ENCODE data around the gene GLB1L2.
"Not testable (repeated sequence)": the region's sequence is repeated elsewhere in the genome, so short reads cannot be mapped to it uniquely, and the experiment has no call there.

GLB1L2 gene

DNA sequence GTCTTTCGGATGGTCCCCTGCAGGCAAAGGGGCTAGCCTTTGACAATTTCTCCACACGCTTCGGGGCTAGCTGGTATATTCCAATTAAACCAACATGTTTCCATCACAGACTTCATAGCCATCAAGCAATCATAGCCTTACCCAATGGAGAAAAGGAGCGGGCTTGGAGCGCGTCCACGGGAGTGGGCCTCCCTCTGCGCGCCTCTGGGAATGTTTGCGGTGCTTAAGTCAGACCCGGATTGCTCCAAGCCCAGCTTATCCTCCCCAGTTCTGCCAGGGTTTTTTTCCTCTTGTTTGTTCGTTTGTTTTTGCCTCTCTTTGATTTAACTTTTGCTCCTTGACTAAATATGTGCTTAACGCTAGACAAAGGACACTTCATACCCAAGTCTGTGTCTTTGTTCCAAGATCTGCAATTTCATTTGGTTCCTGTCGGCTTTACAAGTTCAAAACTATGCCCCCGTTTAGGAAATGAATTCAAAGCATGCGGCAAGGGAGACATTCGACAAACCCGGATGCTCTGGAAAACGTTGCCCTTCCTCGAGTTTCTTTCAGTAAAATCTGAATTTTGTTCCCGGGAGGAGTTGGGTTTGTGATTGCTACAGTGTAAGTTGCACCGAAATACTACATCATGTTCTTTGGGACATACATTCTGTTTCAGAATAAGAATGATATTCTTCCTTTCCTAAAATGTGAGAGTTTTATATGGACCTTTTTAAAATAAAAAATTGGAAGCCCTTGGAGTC is 1.0 kb upstream of the GLB1L2 start:
- no peak for DNase-seq

DNA sequence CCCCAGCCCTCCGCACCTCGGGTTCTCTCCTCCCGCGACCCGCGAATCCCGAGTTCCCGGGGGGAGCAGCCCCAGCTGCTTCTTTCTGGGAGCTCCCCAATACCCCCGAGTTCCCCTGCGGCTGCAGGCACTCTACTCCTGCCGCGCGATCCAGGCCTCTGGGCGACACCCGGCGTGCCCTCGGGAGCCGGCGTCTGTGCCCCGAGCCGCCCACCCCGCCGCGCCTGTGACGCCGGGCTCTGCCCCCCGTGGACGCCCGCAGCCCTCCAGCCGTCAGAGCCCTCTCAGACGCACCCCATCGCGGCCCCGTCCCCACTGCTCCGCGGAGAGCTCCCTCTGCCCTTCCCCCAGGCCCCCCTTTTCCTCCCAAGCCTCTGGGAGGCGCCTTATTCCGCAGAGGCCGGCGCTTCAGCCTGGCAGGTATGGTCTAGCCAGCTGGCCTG is 422 bp downstream of the GLB1L2 start:
- no peak for DNase-seq

DNA sequence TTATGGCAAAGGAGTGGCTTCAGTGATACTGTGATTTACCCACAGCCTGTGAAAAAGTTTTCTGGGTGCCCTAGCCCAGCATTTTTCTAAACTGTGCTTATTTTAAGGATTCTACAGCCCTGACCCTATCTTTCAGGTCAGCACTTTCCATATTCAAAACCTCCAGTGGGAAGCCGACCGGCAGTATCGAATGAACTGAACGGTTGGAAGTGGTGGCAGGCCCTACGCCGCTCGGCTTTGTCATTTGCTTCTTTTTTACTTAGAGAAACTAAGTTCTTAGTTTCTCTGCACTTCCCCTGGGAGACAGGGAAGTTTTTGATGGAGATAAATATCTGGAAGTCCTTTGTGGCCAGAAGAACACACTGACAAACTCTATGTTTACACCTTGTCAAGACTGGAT is 994 bp downstream of the GLB1L2 start:
- DNase-seq, result no peak

DNA sequence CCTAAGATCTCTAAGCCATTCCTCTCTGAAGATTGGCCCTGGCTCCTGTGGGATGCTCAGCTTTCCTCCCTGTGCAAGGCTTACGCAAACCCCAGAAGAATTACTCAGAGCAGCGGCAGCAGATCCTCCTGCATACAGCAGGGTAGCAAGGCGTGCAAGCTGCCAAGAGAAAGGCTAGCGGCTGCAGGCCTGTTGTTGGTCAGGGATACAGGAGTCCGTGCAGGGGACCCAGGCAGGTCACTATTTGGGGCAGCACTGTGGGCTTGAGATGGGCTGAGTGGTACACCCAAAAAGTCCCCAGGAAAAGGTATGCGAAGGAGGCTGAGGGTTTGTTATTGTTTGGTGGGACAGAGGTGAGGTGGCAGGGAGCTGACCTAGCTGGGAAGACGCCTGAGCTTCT is 1.5 kb downstream of the GLB1L2 start:
- DNase-seq, result no peak

DNA sequence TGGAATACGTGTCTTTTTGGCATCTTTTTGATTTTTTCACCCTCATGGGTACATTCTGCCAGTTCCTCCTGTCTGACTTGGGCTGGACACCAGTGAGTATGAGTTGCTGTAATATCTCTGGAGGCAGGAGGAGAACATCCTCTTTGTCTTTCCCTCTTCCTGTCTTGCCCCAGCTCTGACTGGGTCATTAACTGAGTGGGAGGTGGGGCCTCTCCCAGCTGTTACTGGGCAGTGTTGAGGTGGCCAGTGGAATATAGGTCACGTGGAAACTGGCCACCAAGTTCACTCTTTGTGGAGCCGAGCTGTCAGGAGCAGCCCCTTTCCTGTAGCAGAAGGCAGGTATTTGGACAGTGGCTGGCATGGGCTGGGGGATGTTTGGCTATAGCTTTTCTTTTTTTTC is 2.2 kb downstream of the GLB1L2 start:
- no peak for DNase-seq

DNA sequence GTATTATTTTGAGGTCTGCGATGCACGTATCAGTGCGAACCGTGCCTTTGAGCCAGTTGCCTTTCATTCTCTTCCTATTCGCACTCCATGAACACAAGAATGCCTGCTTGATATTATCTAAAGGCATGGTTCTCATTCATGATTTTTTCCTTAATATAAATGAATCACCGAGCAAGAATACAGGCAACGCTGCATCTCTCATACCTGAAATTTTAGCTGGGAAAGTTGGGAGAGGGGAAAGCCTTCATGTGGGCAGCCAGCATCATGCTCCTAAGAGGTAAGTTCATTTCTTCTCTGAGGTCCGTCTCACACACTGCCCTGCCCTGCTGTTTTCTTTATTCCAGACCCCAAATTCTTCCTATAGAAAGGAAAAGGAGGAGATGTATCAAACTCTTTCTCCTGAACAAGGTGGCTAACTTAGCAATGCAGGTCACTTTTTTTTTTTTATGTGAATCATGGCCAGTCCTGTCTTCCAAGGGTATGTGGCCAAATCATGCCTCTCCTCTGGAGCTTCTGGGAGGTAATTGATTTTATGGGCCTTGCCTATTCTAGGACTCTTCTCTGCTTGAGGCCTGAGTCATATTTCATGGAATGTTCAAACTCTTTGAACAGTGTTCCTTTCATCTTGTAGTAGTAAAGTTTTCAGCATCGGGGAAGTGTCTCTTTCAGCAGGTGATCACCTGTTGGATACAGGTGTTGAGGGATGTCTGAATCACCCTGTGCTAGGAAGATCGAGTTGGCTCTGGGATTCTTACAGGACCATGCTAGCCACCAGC is 3.2 kb downstream of the GLB1L2 start:
- DNase-seq, result no peak

DNA sequence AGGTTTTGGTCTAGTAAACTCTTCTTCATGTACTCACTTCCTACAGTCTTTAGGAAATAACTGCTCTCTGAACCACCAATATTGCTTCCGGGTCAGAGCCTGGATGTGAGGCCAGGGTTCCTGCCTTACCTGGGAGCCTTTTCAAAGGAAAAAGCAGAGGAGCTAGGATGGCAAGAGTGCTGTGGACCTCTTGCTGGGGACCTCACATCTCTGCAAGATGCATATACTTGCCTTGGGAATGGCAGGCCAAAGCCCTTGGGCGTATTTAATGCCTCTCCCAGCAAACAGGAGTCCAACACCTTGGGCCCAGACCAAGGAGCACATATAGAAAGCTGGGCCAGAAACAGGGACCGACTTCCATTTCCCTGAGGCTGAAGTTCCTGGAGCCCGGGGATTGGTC is 5.3 kb downstream of the GLB1L2 start:
- DNase-seq, result no peak

DNA sequence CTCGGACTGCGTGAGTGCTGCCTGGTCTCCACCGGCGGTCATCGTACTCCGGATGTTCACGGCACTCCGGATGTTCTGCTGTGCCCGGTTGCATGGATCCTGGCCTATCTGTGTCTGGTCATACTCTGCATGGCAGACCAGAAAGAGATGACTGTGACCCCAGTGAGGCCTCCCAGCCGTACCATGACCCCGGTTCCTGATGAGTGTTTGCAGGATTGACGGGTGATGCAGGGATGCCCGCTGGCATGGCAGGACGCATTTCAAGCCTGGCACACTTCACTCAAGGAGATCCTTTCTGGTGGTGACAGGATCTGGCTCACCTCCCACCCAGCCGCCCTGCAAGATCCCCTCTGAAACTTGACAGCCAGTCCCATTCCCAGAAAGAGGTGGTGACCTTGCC is 6.3 kb downstream of the GLB1L2 start:
- DNase-seq, result no peak

DNA sequence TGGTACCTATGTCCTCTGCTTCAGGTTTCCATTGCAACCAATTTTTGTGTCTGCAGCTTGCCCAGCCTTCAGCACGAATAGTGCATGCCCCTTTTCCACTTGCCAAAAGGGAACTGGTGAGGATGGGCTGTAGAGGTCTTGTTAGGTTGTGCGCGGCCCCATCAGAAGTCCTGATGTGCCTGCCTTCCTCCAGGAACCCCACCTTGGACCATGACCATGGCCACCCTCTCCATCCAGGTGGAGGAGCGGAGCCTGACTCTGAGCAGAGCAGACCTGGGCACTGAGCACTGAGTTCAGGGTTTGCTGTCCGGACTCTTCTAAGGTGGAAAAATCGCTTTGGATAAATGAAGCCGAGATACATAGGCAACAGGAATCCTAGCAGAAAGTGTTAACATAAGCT is 6.9 kb downstream of the GLB1L2 start:
- no peak for DNase-seq

DNA sequence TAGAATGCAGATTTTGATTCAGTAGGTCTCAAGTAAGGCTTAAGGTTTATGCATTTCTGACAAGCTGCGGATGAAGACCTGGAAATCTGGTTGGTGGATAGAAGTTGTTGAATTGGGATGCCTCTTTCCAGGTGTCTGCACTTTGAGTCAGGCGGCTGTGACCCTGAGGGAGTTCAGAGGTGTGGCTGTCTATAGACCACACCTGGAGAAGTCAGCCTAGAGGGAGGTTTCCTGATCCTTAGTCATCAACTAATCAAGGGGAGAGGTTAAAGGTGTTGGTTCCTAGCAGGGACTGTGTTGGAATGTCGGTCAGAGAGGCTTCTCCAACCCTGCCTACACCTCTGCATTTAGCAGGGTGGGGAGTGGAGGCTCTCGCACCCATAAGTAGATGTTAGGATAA is 8.0 kb downstream of the GLB1L2 start:
- DNase-seq, result no peak

DNA sequence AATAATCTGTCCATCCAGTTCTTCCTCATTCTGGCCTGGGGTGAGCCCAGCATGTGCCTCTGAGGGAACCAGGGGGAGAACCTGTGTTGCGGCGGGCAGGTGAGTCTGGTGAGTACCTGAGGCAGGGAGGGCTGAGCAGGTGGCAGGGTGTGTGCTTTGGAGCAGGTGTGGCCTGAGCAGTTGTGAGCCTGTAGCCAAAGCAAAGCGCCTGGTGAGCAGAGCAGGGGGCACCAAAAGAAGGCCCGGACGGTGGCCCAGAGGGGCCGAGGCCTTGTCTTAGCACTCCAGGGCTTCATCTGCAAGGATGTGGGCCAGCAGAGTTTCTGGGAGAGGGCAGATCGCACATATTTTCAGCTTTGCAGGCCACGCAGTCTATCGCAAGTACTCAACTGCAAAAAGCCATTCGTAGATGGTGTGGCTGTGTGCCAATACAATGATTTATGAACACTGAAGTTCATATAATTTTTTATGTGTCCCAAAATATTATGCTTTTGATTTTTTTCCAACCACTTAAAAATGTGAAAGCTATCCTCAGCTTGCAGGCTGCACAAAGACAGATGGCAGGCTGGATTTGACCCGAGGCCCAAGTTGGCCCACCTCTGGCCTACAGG is 8.7 kb downstream of the GLB1L2 start:
- DNase-seq, result no peak

DNA sequence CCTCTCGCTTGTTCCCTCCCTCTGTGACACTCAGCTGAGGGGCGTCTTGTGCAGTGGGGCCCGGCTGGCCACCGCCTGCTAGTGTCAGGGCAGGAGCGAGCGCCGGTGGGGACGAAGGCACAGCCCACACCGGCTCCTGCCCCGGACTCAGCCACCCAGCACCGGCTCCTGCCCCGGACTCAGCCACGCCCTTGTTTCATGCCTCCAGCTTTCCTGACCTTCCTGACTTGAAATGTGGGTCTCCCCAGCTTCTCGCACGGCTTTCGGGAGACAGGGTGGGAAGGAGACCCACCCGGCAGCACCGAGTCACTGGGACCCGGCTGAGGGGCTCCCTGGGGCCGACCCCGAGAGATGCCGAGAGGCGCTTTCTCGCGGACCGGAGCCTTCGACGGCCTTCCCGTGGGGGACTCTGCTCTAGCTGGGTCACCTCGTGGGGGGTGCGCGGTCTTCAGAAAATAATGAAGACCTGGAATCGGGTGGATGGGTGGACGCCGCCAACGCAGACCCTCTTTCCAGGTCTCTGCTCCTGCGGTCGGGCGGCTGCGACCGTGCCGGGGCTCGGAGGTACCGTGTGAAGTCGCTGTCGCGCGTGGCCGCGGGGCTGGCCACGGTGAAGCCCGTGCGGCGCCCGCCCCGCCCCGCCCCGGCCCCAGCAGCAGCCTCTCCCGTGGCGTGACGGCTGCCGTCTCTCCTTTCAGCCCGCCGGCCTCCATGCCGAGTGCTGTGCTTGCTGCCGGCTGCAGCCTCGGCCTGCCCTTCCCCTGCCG is 10.2 kb downstream of the GLB1L2 start:
- no peak for DNase-seq

DNA sequence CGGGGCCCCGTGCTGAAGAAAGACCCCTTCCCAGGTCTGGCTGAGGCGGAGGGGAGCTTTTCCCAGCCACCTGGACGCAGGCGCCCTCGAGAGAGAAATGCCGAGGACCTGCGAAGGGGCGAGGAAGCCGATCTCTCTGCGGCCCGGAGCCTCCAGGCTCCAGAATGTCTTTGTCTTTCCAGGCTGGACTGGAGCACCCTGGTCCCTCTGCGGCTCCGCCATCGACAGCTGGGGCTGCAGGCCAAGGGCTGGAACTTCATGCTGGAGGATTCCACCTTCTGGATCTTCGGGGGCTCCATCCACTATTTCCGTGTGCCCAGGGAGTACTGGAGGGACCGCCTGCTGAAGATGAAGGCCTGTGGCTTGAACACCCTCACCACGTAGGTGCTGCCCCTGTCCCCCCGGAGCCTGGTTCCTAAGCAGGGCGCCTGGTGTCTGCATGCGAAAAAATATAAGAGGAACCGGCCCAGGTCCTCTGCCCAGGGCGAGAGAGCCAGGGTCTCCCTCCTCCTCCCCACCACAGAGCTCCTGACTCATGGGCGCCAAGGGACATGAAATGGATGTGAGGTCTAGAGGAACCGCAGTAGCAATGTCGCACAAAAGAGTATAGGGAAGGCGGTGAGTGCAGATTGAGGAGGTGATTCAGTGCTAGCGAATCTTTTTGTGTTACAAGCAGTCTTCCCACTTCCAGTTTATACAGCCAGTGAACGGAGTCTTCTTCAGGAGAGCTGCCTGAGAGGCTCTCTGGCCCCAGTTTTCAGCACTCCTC is 11.0 kb downstream of the GLB1L2 start:
- no peak for DNase-seq

DNA sequence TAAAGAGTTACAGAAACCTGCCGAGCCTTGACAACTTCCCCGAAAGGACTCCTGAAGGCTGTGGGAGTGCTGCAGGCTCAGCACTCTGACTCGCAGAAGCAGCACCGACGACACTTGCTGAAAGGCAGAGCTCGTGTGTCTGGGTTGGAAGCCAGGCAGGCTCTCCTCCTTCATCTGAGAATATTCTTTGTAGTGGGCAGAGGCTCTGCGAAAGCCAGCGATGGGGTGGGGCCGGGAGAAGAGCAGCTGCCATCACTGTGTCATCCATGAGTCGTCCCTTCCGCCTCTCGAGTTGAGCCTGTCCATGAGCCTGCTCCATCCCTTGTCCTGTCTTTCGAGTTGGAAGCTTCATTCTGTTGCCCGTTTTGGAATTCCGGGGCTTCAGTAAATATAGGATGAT is 11.9 kb downstream of the GLB1L2 start:
- no peak for DNase-seq

DNA sequence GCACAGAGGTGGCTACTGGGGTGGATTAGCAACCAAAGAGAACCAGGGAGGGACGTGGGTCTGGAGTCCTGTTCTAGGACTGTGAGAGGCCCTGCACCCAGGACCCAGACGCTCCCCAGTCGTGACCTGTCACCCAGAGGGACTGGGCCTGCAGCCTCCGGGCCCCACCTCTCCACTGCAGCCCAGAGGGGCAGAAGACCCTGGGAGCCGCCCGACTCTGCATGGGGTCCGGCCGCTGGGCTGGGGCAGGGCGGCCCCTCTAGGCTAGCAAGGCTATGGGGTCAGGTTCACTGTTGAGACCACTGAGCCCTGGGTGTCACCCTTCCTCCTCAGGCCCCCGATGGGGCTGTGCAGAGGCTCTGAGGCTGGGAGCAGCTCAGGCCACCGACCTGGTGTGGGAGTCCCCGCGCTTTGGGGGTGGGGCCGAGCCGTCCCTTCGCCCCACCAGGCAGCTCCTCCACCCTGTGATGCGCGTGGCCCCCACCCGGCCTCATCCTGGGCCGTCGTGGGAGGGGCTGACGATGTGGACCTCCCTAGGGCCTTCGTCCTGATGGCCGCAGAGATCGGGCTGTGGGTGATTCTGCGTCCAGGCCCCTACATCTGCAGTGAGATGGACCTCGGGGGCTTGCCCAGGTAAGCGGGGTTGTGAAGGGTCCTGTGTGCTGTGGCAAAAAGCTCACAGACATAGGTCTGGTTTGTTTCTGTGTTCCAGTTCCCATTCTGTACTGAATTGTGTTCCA is 12.9 kb downstream of the GLB1L2 start:
- DNase-seq, result not testable (repeated sequence)

DNA sequence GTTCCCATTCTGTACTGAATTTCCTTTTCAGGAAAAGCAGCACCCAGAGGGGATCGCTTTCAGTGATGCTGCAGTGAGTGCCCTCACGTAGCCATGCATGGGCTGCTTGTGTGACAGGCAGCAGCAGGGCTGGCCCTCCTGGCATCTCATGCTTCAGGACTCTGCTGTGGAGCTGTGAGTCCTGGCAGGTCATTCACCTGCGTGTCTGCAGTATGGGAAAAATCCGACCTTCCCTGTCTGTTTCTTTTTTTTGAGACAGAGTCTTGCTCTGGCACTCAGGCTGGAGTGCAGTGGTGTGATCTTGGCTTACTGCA is 13.4 kb downstream of the GLB1L2 start:
- no peak for DNase-seq

DNA sequence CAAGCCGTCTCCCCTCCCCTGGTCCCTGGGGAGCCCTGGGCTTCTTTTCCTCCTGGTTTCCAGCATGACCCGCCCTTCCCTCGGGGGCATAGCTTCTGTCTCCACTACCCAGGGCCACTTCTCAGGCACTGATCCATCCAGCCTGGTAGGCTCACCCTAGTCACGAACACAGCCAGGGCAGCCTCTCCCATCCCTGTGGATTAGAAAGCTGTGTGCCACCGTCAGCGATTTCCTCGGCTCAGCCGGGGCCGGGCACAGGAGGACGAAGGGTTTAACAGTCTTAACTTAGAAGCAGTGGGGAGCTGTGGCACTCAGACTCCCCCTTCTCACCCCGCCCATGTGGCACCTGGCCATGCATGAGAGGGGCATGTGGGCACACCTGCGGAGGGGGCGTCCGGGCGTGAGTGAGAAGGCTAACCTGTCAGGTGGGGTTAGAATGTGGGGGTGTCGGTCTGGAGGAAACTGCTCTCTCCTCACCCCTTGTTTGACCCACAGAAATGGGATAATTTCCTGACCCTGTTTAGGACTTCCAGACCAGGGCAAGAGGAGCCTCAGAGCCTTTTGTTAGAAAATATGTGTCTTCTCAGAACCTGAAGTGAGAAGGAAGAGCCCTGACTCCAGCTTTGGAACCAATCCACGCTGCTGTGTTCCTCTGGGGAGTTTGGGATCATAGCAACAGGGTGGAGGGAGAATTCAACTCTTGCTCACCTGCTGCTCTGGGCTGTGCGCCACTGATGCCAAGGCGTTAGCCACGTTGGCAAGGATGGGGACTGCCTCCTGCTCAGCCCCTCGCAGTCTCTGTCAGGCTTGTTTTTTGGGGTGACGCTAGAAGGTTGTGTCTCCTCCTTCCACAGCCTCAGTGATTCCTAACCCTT is 14.6 kb downstream of the GLB1L2 start:
- DNase-seq, result no peak

DNA sequence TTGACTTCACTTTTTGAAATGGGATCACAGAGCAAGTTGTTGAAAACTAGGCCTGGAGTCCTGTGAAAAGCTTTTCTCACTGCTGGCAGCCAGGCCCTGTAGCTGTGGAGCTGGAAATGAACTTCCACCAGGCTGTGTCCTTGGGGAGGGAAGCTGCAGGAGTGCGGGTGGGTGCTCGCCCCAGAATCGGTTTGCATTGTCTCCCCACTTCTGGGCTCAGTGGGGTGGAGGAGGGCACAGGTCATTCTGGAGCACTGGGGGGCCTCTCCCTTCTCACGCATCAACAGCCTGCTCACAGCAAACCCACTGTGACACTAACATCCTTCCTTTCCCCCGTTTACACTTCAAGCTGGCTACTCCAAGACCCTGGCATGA is 15.2 kb downstream of the GLB1L2 start:
- no peak for DNase-seq

DNA sequence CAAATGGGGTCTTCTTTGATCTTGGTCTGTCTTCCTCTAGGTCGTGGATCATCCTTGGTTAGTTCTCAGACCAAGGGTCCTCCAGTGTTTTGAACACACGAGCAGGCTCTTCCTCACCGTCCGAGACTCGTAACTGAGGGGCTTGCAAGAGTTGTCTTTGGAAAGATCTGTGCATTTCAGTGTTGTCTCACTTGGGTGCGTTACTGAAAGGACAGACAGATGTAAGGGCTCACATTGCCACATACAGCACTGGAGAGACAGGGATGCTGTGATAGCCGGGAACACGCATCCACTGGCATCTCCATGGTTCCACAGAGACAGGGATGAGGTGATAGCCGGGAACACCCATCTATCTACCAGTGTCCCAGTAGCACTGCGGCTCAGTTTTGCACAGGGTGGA is 15.7 kb downstream of the GLB1L2 start:
- no peak for DNase-seq

DNA sequence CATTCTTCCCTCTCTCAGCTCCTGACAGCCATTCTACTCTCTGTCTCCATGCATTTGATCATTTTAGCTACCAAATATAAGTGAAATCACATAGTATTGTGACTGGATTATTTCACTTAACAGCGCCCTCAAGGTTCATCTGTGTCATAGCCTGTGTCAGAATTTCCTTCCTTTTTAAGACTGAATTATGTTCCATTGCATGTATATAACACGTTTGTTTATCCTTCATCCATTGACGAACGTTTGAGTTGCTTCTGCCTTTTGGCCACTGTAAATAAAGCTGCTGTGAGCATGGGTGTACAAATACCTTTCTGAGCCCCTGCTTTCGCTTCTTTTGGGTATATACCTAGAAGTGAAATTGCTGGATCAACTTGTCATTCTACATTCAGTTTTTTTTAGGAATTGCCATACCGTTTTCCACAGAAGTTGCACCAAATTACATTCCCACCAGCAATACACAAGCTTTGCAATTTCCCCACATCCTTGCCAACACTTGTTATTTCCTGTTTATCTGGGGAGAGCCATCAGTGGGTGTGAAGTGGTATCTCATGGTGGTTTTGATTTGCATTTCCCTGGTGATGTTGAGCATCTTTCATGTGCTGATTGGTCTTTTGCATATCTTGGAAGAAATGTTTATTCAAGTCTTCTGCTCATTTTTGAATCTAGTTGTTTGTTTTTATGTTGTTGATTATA is 17.5 kb downstream of the GLB1L2 start:
- no peak for DNase-seq

Data from CD4-positive, alpha-beta T cell treated with Interferon gamma for 1 hour (primary cell).